BLaER1 (cell line): ENCODE results near the gene HDGFL3.

ENCODE experiments used
- H3K27ac ChIP-seq: shearing (Covaris generic); formaldehyde crosslinking; 2 replicates; pipeline ENCODE4 v1.8.1; 2022
- H3K27me3 ChIP-seq: shearing (Covaris generic); formaldehyde crosslinking; 2 replicates; pipeline ENCODE4 v1.8.1; 2022
- H3K36me3 ChIP-seq: shearing (Covaris generic); formaldehyde crosslinking; 2 replicates; pipeline ENCODE4 v1.8.1; 2022
- H3K4me1 ChIP-seq: shearing (Covaris generic); formaldehyde crosslinking; 2 replicates; pipeline ENCODE4 v1.8.1; 2022
- H3K4me2 ChIP-seq: shearing (Covaris generic); formaldehyde crosslinking; 2 replicates; pipeline ENCODE4 v1.8.1; 2022
- H3K4me3 ChIP-seq: shearing (Covaris generic); formaldehyde crosslinking; 2 replicates; pipeline ENCODE4 v1.8.1; 2022
- H3K9ac ChIP-seq: shearing (Covaris generic); formaldehyde crosslinking; 2 replicates; pipeline ENCODE4 v1.8.1; 2022
- H3K9me3 ChIP-seq: shearing (Covaris generic); formaldehyde crosslinking; 2 replicates; pipeline ENCODE4 v1.8.1; 2022
- H4K20me1 ChIP-seq: shearing (Covaris generic); formaldehyde crosslinking; 2 replicates; pipeline ENCODE4 v1.8.1; 2022
- Cebpa-rat ChIP-seq: shearing (Covaris generic); IDR thresholded peaks from 2 replicates; pipeline ENCODE4 v1.8.1; 2022

Gene HDGFL3

GRCh38 chr15:83108266-83109219, 99.1 kb downstream of the HDGFL3 start:
- H3K4me1 ChIP-seq = peaks cover 39% of the 10 kb centered on the region
- H3K9ac ChIP-seq = peak overlapping the region; percentile 73
- peaks cover 34% of the 10 kb centered on the region for H3K27me3 ChIP-seq
- TF ChIP-seq Cebpa-rat = peak; percentile 75
- H3K4me3 ChIP-seq = peak overlapping the region; percentile 79
- no peaks in the 10 kb centered on the region for H4K20me1 ChIP-seq
- no peaks in the 10 kb centered on the region for H3K9me3 ChIP-seq
- H3K36me3 ChIP-seq = peaks cover 10% of the 10 kb centered on the region; the same call in 1 of the 2 replicates
- peak overlapping the region; percentile 96 for H3K4me2 ChIP-seq
- H3K27ac ChIP-seq = peak overlapping the region; percentile 64

DNA sequence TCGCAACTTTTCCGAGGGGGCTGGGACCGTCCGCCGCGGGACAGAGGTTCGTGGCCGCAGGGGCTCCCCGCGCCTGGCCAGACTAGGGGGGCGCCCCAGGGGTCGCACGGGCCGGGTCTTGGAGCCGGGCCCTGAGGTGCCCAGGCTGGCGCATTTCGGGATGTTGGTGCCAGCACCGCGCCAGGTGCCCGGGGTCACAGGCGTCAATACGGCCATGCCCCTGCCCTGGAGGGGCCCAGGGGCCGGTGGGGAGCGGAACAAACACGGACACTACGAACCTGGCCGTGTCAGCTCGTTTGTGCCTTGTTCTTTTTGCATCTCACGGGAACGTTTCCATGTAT, 99.8 kb downstream of the HDGFL3 start:
- Histone ChIP-seq H3K27me3 (peaks cover 34% of the 10 kb centered on the region), H3K9ac (peak overlapping the region; percentile 73), H3K4me3 (peak overlapping the region; percentile 79), H3K36me3 (peaks cover 3% of the 10 kb centered on the region; the same call in 1 of the 2 replicates), H3K27ac (peak overlapping the region; percentile 64), H3K9me3 (no peaks in the 10 kb centered on the region), H4K20me1 (no peaks in the 10 kb centered on the region), H3K4me1 (peaks cover 39% of the 10 kb centered on the region), H3K4me2 (peak overlapping the region; percentile 96)
- TF ChIP-seq Cebpa-rat = no peak

DNA sequence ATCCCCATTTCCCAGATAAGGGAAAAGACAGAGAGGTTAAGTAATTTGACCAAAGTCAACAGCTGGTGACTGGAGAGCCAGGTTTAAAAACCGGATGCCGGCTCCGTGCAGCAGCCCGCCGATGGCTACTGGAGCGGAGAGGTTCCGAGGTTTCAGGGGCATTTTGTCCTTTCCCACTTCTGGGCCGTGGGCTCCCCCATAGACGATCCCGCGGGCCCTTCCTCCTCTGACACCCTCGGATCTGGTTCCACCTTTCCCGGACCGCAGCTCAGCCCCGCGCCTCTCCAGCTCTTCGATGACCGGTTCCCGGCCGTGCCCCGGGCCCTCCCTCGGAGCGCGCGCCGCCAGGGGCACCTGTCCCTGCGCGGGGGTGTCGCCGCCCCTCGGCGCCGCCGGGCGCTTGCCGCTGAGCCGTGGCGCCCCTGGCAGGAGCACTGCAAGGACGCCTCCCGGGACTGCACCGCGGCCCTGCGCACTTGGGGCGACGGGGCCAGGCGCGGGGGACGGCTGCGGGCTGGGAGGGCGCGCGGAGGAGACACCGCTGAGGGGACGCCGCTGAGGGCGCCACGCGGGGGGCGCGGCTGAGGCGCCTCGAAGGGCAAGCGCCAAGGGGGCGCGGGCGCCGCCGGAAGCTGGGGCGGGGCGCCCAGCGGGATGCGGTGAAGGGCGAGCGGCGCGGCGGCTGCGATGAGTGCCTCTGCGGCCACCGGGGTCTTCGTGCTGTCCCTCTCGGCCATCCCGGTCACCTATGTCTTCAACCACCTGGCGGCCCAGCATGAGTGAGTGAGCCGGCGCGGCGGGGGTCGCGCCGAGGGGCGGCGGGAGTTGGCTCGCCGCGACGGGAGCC, 100.4 kb downstream of the HDGFL3 start, which contains the start of gene TM6SF1:
Gene TM6SF1, plus strand, starts transcription at position 652 of the 847 bp plus-strand sequence. Its CDS starts 36 bp downstream, at position 688.
- Histone ChIP-seq H3K27ac (peak within 1 kb of the TSS; percentile 64), H3K4me1 (peaks cover 39% of the 10 kb centered on the region), H4K20me1 (no peaks in the 10 kb centered on the region), H3K9ac (peak within 1 kb of the TSS; percentile 73), H3K36me3 (no peaks in the 10 kb centered on the region; the same call in 1 of the 2 replicates), H3K4me3 (peak within 1 kb of the TSS; percentile 79), H3K27me3 (peaks cover 34% of the 10 kb centered on the region), H3K9me3 (no peaks in the 10 kb centered on the region), H3K4me2 (peak within 1 kb of the TSS; percentile 96)
- no peak for TF ChIP-seq Cebpa-rat

- H3K27ac ChIP-seq = no peak overlapping the region
- no peaks in the 10 kb centered on the region for H4K20me1 ChIP-seq
- peaks cover 40% of the 10 kb centered on the region for H3K4me1 ChIP-seq
- no peak overlapping the region for H3K4me2 ChIP-seq
- H3K27me3 ChIP-seq = peaks cover 34% of the 10 kb centered on the region
- H3K9ac ChIP-seq = no peak overlapping the region
- no peak for TF ChIP-seq Cebpa-rat
- no peaks in the 10 kb centered on the region for H3K36me3 ChIP-seq
- H3K4me3 ChIP-seq = no peak overlapping the region
- H3K9me3 ChIP-seq = no peaks in the 10 kb centered on the region
Observed at GRCh38 chr15:83105440-83105839, 102.2 kb downstream of the HDGFL3 start.

GRCh38 chr15:83104141-83104540, 103.5 kb downstream of the HDGFL3 start:
- no peaks in the 10 kb centered on the region for H4K20me1 ChIP-seq
- no peak for TF ChIP-seq Cebpa-rat
- no peak overlapping the region for H3K4me2 ChIP-seq
- H3K4me3 ChIP-seq = no peak overlapping the region
- H3K27ac ChIP-seq = no peak overlapping the region
- no peaks in the 10 kb centered on the region for H3K9me3 ChIP-seq
- no peak overlapping the region for H3K9ac ChIP-seq
- H3K27me3 ChIP-seq = peaks cover 27% of the 10 kb centered on the region
- peaks cover 31% of the 10 kb centered on the region for H3K4me1 ChIP-seq
- H3K36me3 ChIP-seq = no peaks in the 10 kb centered on the region

- Histone ChIP-seq H3K9ac (no peak overlapping the region), H4K20me1 (no peaks in the 10 kb centered on the region), H3K4me1 (peaks cover 14% of the 10 kb centered on the region), H3K27ac (no peak overlapping the region), H3K9me3 (no peaks in the 10 kb centered on the region; the same call in 1 of the 2 replicates), H3K4me2 (no peak overlapping the region), H3K36me3 (no peaks in the 10 kb centered on the region), H3K27me3 (peaks cover 10% of the 10 kb centered on the region), H3K4me3 (no peak overlapping the region)
- no peak for TF ChIP-seq Cebpa-rat
Observed at GRCh38 chr15:83102346-83102745, 105.3 kb downstream of the HDGFL3 start.

GRCh38 chr15:83100097-83100646, 107.5 kb downstream of the HDGFL3 start:
- Histone ChIP-seq H4K20me1 (no peaks in the 10 kb centered on the region), H3K4me3 (no peak overlapping the region), H3K9me3 (no peaks in the 10 kb centered on the region; the same call in 1 of the 2 replicates), H3K9ac (no peak overlapping the region), H3K4me1 (peaks cover 9% of the 10 kb centered on the region; the same call in 1 of the 2 replicates), H3K27me3 (no peaks in the 10 kb centered on the region), H3K27ac (no peak overlapping the region), H3K36me3 (no peaks in the 10 kb centered on the region), H3K4me2 (no peak overlapping the region)
- TF ChIP-seq Cebpa-rat = no peak

- H3K4me1 ChIP-seq = peaks cover 9% of the 10 kb centered on the region; the same call in 1 of the 2 replicates
- H3K4me2 ChIP-seq = no peak overlapping the region
- no peak for TF ChIP-seq Cebpa-rat
- no peak overlapping the region for H3K4me3 ChIP-seq
- no peaks in the 10 kb centered on the region for H4K20me1 ChIP-seq
- H3K9ac ChIP-seq = no peak overlapping the region
- no peaks in the 10 kb centered on the region; the same call in 1 of the 2 replicates for H3K9me3 ChIP-seq
- no peaks in the 10 kb centered on the region for H3K36me3 ChIP-seq
- H3K27me3 ChIP-seq = no peaks in the 10 kb centered on the region
- no peak overlapping the region for H3K27ac ChIP-seq
Observed at GRCh38 chr15:83099290-83099689, 108.3 kb downstream of the HDGFL3 start.

GRCh38 chr15:83098079-83098478, 109.5 kb downstream of the HDGFL3 start:
- H3K9me3 ChIP-seq = no peaks in the 10 kb centered on the region; the same call in 1 of the 2 replicates
- peaks cover 9% of the 10 kb centered on the region; the same call in 1 of the 2 replicates for H3K4me1 ChIP-seq
- no peak for TF ChIP-seq Cebpa-rat
- no peak overlapping the region for H3K4me3 ChIP-seq
- no peaks in the 10 kb centered on the region for H3K27me3 ChIP-seq
- H3K36me3 ChIP-seq = no peaks in the 10 kb centered on the region
- H3K9ac ChIP-seq = no peak overlapping the region
- H3K27ac ChIP-seq = no peak overlapping the region
- no peak overlapping the region for H3K4me2 ChIP-seq
- no peaks in the 10 kb centered on the region for H4K20me1 ChIP-seq
